ENCODE results near the gene LANCL1. TPM values are rescaled to one million over a fixed set of nuclear protein-coding genes. Genes with fewer than 3 reads are reported as not detected.
"Not testable (repeated sequence)": the region's sequence is repeated elsewhere in the genome, so short reads cannot be mapped to it uniquely, and the experiment has no call there.

LANCL1 gene
- total RNA-seq, 1 donor from 2014 or later, result 37.4 TPM

GRCh38 chr2:210459407-210459806 lies 17.2 kb downstream of the LANCL1 start:
- no peak for DNase-seq

GRCh38 chr2:210458395-210458794 lies 18.2 kb downstream of the LANCL1 start:
- no peak for DNase-seq

GRCh38 chr2:210456571-210456970 lies 20.0 kb downstream of the LANCL1 start:
- no peak for DNase-seq

GRCh38 chr2:210454336-210454735 lies 22.2 kb downstream of the LANCL1 start:
- no peak for DNase-seq

- no peak for DNase-seq
Observed at GRCh38 chr2:210452194-210452593, 24.4 kb downstream of the LANCL1 start.

GRCh38 chr2:210450942-210451341 lies 25.6 kb downstream of the LANCL1 start:
- not testable (repeated sequence) for DNase-seq

- no peak for DNase-seq
Observed at GRCh38 chr2:210445732-210446131, 30.8 kb downstream of the LANCL1 start.

- peak; percentile 15 for DNase-seq
Observed at GRCh38 chr2:210445116-210445707, 31.3 kb downstream of the LANCL1 start.

GRCh38 chr2:210443527-210443926 lies 33.0 kb downstream of the LANCL1 start:
- no peak for DNase-seq

- no peak for DNase-seq
Observed at GRCh38 chr2:210442878-210443277, 33.7 kb downstream of the LANCL1 start.

GRCh38 chr2:210442457-210442856 lies 34.1 kb downstream of the LANCL1 start:
- no peak for DNase-seq

- no peak for DNase-seq
Observed at GRCh38 chr2:210440206-210440605, 36.4 kb downstream of the LANCL1 start.

GRCh38 chr2:210435439-210435838 lies 41.1 kb downstream of the LANCL1 start:
- no peak for DNase-seq

GRCh38 chr2:210432633-210433032 lies 43.9 kb downstream of the LANCL1 start:
- no peak for DNase-seq

GRCh38 chr2:210429403-210430137 lies 47.0 kb downstream of the LANCL1 start:
- no peak for DNase-seq

- DNase-seq, result no peak
Observed at GRCh38 chr2:210428393-210429179, 48.0 kb downstream of the LANCL1 start.

- DNase-seq, result not testable (repeated sequence)
Observed at GRCh38 chr2:210427309-210427708, 49.2 kb downstream of the LANCL1 start.

- DNase-seq, result no peak
Observed at GRCh38 chr2:210422366-210422765, 54.2 kb downstream of the LANCL1 start.

- no peak for DNase-seq
Observed at GRCh38 chr2:210421916-210422315, 54.6 kb downstream of the LANCL1 start.

- DNase-seq, result no peak
Observed at GRCh38 chr2:210412660-210413059, 63.9 kb downstream of the LANCL1 start.

GRCh38 chr2:210410542-210410941 lies 66.0 kb downstream of the LANCL1 start:
- DNase-seq, result no peak

- DNase-seq, result no peak
Observed at GRCh38 chr2:210399440-210400041, 77.0 kb downstream of the LANCL1 start.

- DNase-seq, result peak; percentile 51
Observed at GRCh38 chr2:210392469-210392881, 84.1 kb downstream of the LANCL1 start.

Measured in skin of body (tissue), 2 donors.